ENCODE results near the gene TRAK1. TPM values are rescaled to one million over a fixed set of nuclear protein-coding genes. Genes with fewer than 3 reads are reported as not detected.

Gene TRAK1
- 27.3 TPM for total RNA-seq (2013)
- polyA plus RNA-seq (10 to 100 TPM in 1 of 3 donors, 1 to 10 TPM in 2; 6.6 to 40.8 (median 7.0) TPM), polyA minus RNA-seq (30.2 and 41.9 TPM in 2 replicates), total RNA-seq (22.1 to 126 (median 79.1) reads per million in 11 experiments)

DNA sequence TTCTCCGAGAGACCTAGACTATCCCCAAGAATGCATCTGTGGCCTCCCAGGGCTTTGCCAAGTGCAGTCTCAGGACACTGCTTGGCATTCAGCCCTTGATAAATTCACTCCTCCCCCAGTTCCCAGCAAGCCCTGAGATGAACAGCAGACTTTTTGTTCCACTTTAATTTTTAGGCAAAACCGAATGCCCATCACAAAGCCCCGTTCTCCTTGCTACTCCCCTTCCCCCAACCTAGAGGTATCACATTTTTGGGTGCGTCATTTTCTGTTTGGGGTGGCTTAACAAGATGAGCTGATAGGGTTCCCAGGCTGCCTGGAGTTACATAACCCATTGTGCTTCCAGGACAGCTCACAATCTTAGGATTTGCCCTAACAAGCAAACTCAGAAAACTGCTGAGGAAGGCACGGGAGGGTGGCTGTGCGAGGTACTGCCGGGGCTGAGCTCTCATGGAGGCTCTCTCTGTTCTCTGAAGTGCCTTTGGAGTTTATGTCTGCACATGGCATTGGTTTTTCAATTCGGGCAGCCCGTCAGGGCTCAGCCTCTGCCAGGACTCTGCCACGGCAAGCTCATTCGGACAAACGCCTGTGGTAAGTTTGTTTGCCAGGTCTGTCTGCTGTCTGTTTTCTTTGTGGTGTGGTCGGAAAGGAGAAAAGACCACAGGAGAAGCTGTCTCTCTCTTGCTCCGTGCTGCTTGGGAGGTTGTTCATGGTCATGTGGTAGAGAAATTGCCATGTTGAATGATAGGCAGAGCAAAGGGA lies at the start of gene TRAK1:
TRAK1 (plus strand) TSS at position 385 of the 759 bp plus-strand sequence; CDS start at position 498, 113 bp downstream.
- 93% methylated on average over 8 of the region's 14 CpGs for WGBS (ENCODE audit: insufficient coverage)
- intact Hi-C loops (cut with micrococcal nuclease): loop anchor here in 1 of 2 donors (10.0 kb wide), 1 partner anchor 196 kb away; no protein-coding TSS in a partner anchor
- peaks cover 37% of the 10 kb centered on the region for H4K20me1 ChIP-seq (ENCODE audit: insufficient read depth, low read length)
- no peak within 1 kb of the TSS for H3K4me2 ChIP-seq (replicated peaks; ENCODE audit: extremely low read depth, low read length, poor library complexity, severe bottlenecking)
- no peak within 1 kb of the TSS for H3K9ac ChIP-seq (ENCODE audit: insufficient read depth, low read length, poor library complexity, severe bottlenecking)
- H3K79me2 ChIP-seq (ENCODE audit: insufficient read depth, low read length): peaks cover 18% of the 10 kb centered on the region
- no peak within 1 kb of the TSS for H2AFZ ChIP-seq (ENCODE audit: insufficient read depth, low read depth, low read length, poor library complexity, severe bottlenecking)
- peaks cover 68 to 72% of the 10 kb centered on the region in 2 donors for H3K36me3 Mint-ChIP-seq
- H3K9me3 ChIP-seq (replicated peaks in 1 of 2; ENCODE audit: control insufficient read depth in 1 of 2, insufficient read depth in 1 of 2, low read length in 2 of 2): peaks cover 0 to 14% of the 10 kb centered on the region in 2 donors
- H3K4me3 ChIP-seq (replicated peaks in 1 of 3; ENCODE audit: low read depth in 2 of 3, low read length in 3 of 3): no peak within 1 kb of the TSS
- H3K27me3 ChIP-seq (ENCODE audit: control insufficient read depth in 2 of 2, insufficient read depth in 2 of 2, low read length in 2 of 2): no peaks in the 10 kb centered on the region
- no peak for TF ChIP-seq CTCF (IDR thresholded peaks at IDR 0.05)
- peaks cover 66 to 71% of the 10 kb centered on the region in 2 donors for H3K36me3 ChIP-seq (replicated peaks in 1 of 2; ENCODE audit: control insufficient read depth in 1 of 2, insufficient read depth in 2 of 2, low read length in 2 of 2)
- peaks cover 0 to 1% (median 0%) of the 10 kb centered on the region in 3 donors for H3K27me3 Mint-ChIP-seq (ENCODE audit: low read depth in 3 of 3)
- H3K4me1 Mint-ChIP-seq: peaks cover 3% of the 10 kb centered on the region
- no peaks in the 10 kb centered on the region for H3K4me1 ChIP-seq (ENCODE audit: control insufficient read depth in 1 of 2, insufficient read depth in 2 of 2, low read length in 2 of 2)
- peak within 1 kb of the TSS in 1 of 2 donors; percentile 43 for H3K27ac ChIP-seq (ENCODE audit: low read depth in 1 of 2, low read length in 2 of 2)
- H3K27ac Mint-ChIP-seq: peak within 1 kb of the TSS in 5 of 7 donors; percentile 31 to 78 (median 64)
- H3K9me3 Mint-ChIP-seq: peaks cover 0 to 24% (median 8%) of the 10 kb centered on the region in 7 donors
- no peak for DNase-seq
- H3K4me3 Mint-ChIP-seq: no peak within 1 kb of the TSS

DNA sequence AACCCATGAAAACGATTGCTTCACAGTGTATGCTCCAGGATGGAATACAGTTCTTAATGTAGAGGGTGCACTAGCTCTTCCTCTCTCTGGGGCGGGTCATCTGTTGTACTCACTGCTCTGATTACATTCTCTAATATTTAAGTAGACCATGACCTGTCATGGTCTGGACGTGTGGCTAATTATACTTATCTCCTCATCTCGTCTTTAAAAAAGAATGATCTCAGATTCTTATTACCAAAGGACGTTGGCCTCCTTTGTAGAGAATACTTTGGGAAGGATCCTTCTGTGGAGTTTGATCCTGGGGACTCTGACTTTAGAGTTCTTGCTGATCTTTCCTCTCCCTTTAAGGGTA lies 48.4 kb upstream of the TRAK1 start:
- intact Hi-C loops (cut with micrococcal nuclease): no loop called here
- H3K27me3 Mint-ChIP-seq (ENCODE audit: low read depth in 3 of 3): no peaks in the 10 kb centered on the region
- Histone ChIP-seq H3K9ac (ENCODE audit: insufficient read depth, low read length, poor library complexity, severe bottlenecking) (no peak overlapping the region), H3K27me3 (ENCODE audit: control insufficient read depth in 2 of 2, insufficient read depth in 2 of 2, low read length in 2 of 2) (no peaks in the 10 kb centered on the region), H3K27ac (ENCODE audit: low read depth in 1 of 2, low read length in 2 of 2) (no peak overlapping the region), H3K36me3 (replicated peaks in 1 of 2; ENCODE audit: control insufficient read depth in 1 of 2, insufficient read depth in 2 of 2, low read length in 2 of 2) (no peaks in the 10 kb centered on the region), H4K20me1 (ENCODE audit: insufficient read depth, low read length) (peaks cover 98% of the 10 kb centered on the region), H3K4me3 (replicated peaks in 1 of 3; ENCODE audit: low read depth in 2 of 3, low read length in 3 of 3) (no peak overlapping the region), H3K79me2 (ENCODE audit: insufficient read depth, low read length) (peaks cover 97% of the 10 kb centered on the region), H2AFZ (ENCODE audit: insufficient read depth, low read depth, low read length, poor library complexity, severe bottlenecking) (no peak overlapping the region), H3K4me2 (replicated peaks; ENCODE audit: extremely low read depth, low read length, poor library complexity, severe bottlenecking) (no peak overlapping the region), H3K9me3 (replicated peaks in 1 of 2; ENCODE audit: control insufficient read depth in 1 of 2, insufficient read depth in 1 of 2, low read length in 2 of 2) (no peaks in the 10 kb centered on the region), H3K4me1 (ENCODE audit: control insufficient read depth in 1 of 2, insufficient read depth in 2 of 2, low read length in 2 of 2) (no peaks in the 10 kb centered on the region)
- 67% methylated on average over 1 of the region's 5 CpGs for WGBS (ENCODE audit: insufficient coverage)
- peaks cover 1 to 9% of the 10 kb centered on the region in 2 donors for H3K36me3 Mint-ChIP-seq
- no peak for TF ChIP-seq CTCF (IDR thresholded peaks at IDR 0.05)
- peaks cover 23% of the 10 kb centered on the region for H3K4me1 Mint-ChIP-seq
- peak overlapping the region in 3 of 7 donors; percentile 33 to 70 (median 45) for H3K27ac Mint-ChIP-seq
- H3K4me3 Mint-ChIP-seq: no peak overlapping the region
- DNase-seq: no peak
- H3K9me3 Mint-ChIP-seq: no peaks in the 10 kb centered on the region

Data from CD14-positive monocyte (primary cell).